D721Med (cell line): ENCODE measurements around the gene HBB.
A peak's percentile ranks its signal among the peaks of the same experiment; 100 is the strongest.

Experiments
- DNase-seq: peaks from one replicate; pipeline ENCODE4 v3.0.0; 2011; ENCODE audit warnings: low spot score; ENCODE audit not compliant: insufficient read length
- FAIRE-seq: peaks from 2 replicates; lab custom pipeline; 2011; peaks lifted over from hg19 to GRCh38; lab: Jason Lieb, UNC
- CTCF ChIP-seq: IDR thresholded peaks from 2 replicates; pipeline ENCODE4 v1.5.1; 2012; ENCODE audit warnings: mild to moderate bottlenecking, control low read depth; ENCODE audit not compliant: insufficient read depth; ENCODE audit errors: missing control alignments

HBB gene

GRCh38 chr11:5224538-5225479, 2.1 kb downstream of the HBB start:
- TF ChIP-seq CTCF, result no peak
- no peak for FAIRE-seq
- DNase-seq, result no peak

GRCh38 chr11:5223686-5224085, 3.2 kb downstream of the HBB start:
- no peak for TF ChIP-seq CTCF
- no peak for DNase-seq
- no peak for FAIRE-seq

DNA sequence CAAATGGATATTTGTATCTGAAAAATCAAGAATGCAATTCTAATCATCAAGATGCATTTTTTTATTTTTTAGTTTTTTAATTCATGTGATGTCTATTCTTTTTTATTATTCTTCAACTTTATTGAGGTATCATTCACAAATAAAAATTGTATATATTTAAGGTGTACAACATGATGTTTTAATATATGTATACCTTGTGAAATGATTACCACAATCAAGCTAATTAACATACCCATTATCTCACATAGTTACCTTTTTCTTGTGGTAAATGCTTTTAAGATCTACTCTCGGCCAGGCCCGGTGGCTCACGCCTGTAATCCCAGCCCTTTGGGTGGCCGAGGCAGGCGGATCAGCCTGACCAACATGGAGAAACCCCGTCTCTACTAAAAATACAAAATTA, 3.7 kb downstream of the HBB start:
- TF ChIP-seq CTCF, result no peak
- DNase-seq, result no peak
- no peak for FAIRE-seq

DNA sequence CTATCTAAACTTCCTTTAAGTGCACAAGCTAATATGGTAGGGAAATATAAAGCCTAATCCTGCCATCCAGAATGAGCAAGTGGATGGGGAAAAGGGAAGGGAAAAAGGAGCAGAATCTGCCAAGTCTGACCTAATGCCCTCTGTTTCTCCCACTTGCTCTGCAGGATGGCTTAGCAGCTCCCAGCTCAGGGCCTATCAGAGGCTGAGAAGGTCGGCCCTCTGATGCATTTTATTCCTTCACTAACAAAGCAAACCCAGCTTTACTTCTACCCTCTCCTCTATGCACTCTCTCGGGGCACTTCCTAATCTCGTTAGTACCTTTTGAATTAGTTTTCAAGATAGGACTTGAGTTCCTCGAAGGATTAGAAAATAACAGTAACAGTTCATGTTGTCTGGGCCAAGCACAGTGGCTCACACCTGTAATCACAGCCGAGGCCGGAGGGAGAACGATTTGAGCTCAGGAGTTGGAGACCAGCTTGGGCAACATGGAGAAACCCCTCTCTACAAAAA, 16.4 kb downstream of the HBB start:
- no peak for DNase-seq
- FAIRE-seq, result no peak
- TF ChIP-seq CTCF, result no peak

GRCh38 chr11:5204787-5205186, 22.1 kb downstream of the HBB start:
- FAIRE-seq (no peak), DNase-seq (no peak)
- peak; percentile 1 for TF ChIP-seq CTCF

GRCh38 chr11:5203366-5203765, 23.5 kb downstream of the HBB start:
- no peak for FAIRE-seq
- no peak for DNase-seq
- TF ChIP-seq CTCF, result no peak

DNA sequence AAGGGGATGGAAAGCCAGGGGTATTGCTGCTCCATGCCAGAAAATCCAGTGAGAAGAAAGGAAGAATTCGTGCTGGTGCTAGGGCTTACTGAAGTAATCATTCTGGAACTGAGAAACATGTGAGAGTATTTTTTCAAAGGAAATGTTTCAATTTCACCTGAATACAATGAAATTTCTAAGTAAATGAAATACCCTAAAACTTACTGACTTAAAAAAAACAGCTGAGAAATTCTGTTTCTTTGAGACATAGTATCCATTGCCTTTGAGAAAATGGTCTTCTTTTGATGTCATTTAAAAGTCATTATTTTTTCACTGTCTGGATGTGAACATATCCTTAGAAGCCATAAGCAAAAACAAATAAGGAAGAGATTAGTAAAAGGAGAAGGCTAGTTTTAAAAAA, 26.3 kb downstream of the HBB start, which contains the start of gene OR51V1:
TSS of gene OR51V1 (minus strand) at position 101 of the 400 bp plus-strand sequence. CDS start at position 101, 0 bp downstream.
- no peak for TF ChIP-seq CTCF
- DNase-seq (no peak), FAIRE-seq (no peak)
